Activated CD4-positive, alpha-beta T cell treated with anti-CD3 and anti-CD28 coated beads, Interleukin-2, amount 50 U/mL, for 48 hours (primary cell): Measurements from ENCODE around the gene TST.

Experiments used
- DNase-seq, 2 experiments: peaks; one replicate each; pipeline ENCODE4 v3.0.0-alpha.2; 2020

Gene TST

GRCh38 chr22:37053310-37054055, 34.2 kb upstream of the TST start:
- no peak for DNase-seq

- no peak for DNase-seq
These were observed 33.4 kb upstream of the TST start for GRCh38 chr22:37052386-37053309.

- peak; percentile 79 to 82 for DNase-seq
These were observed 32.4 kb upstream of the TST start, which contains the start of gene KCTD17 for GRCh38 chr22:37051391-37052385. Gene KCTD17 (plus strand): TSS chr22:37051742. CDS start chr22:37051761, 19 bp downstream.

DNA sequence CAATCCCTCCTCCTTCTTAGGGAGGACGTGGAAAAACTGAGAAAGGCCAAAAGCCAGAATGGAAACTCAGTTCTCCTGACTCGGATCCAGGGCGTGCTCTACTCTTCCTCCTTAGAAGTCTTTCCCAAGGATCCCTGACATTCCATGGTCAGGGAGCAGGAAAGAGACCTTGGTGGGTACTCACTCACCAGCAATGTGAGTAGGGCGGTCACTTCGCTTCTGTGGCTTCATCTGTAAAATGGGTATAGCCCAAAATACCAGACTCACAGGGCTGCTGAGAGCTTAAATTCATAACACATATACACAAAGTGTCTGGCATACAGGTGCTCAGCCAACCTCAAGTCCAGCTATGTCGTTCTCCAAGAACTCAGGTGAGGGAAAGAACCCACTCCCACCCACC, 31.7 kb upstream of the TST start:
- DNase-seq = no peak

DNA sequence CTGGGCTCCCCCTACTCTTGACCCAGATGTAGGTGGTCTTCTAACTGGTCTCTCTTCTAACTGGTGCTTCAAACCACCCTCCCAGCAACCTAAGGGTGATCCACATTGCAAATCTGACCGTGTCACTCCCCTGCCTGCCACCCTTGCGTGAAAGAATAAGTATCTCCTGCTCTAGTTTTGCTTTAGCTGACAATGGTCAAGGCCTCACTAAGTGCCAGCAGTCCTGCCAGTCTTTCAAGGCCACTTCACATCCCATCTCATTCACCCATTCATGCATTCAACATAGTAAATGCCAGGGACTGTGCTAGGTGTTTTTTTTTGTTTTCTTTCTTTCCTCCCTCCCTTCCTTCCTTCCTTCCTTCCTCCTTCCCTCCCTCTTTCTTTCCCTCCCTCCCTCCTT, 30.0 kb upstream of the TST start:
- DNase-seq = no peak

DNA sequence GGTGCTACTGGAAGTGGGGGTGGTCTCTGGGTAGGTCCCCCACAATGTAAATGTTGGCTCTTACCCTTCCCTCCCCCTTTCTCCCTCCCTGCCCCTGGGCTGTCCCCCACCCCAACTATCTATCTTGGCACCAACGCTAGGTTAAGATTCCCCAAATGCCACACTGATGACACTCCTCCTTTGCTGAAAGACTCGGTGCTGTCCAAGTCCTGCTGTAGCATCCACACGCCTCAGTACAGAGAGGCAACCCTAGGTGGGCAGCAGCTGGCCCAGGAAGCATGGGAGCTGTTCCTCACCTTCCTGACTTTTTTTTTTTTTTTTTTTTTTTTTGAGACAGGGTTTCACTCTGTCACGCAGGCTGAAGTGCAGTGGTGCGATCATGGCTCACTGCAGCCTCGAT, 28.9 kb upstream of the TST start:
- DNase-seq = no peak

GRCh38 chr22:37047006-37047405, 27.8 kb upstream of the TST start:
- no peak for DNase-seq

DNA sequence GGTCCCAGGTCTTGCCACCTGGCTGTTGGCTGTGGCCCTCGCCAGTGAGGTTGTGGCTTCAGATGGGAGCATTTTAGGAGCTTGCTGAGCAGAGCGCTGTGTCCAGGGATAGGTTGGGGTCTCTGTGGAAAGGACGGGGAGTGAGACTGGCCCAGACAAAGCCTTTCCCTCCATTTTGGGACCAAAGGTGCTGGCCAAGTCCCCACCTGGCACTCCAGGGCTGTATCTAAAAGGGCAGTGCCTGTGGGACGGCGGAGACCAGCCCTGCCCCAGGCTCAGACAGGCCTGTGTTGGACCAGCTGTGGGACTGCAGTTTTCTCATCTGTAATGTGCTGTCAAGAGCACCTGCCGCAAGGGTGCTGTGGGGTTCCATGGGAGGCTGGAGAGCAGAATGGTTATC, 27.3 kb upstream of the TST start:
- DNase-seq = no peak

DNA sequence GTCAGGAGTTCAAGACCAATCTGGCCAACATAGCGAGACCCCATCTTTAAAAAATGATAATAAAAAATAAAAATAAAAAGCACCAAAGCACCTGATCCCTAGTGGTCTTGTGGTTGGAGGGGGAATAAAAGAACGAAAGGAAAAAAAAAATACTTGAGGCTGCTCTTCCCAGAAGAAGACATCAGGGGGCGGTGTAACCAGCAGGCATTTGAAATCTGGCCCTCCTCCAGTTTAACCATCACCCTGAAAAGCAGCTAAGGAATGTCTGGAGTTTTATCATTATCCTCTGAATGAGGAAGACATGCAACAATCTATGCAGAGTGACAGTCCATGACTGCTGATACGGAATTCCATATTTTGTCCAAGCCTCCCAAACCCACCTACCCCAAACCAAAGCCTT, 26.7 kb upstream of the TST start:
- DNase-seq = no peak

- DNase-seq = no peak
These were observed 25.7 kb upstream of the TST start for GRCh38 chr22:37044634-37045625.

- DNase-seq = peak; percentile 60 to 68
These were observed 24.7 kb upstream of the TST start for GRCh38 chr22:37043828-37044538.

GRCh38 chr22:37043209-37043827, 24.1 kb upstream of the TST start:
- no peak for DNase-seq

DNA sequence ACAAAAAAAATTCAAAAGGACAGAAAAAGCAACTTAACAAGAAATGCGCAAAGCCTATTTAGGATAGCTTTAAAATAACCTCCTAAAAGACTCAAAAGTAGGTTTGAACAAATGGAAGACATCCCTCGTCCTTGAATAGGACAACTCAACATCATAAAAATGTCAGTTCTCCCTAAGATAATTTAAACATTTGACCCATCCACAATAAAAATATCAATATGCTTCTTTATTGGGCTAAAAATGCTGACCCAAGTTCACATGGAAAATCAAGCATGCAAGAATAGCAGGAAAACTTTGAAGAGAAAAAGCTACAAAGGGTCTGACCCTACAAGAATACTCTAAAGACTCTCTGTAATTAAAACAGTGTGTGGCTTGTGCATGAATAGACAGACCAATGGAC, 20.2 kb upstream of the TST start:
- DNase-seq = no peak

DNA sequence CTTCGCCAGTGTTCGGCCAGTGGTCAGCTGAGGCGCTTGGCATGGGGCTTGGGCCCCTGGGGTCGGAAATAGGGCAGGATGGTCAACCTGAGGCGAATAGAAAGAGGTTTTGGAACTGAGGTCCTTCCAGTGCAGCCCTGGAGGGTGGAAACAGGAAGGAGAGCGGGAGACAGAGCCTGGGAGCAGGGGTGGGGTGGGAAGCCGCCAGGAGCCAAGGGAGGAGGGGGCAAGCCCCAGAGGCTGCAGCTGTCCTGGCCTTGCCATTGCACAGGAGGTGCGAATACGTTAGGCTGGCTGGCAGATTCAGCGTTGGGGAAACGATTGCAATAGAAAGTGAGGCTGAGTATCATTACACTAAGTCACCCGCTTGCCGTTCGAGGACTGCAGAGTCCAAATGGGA, 18.4 kb upstream of the TST start:
- DNase-seq = no peak

DNA sequence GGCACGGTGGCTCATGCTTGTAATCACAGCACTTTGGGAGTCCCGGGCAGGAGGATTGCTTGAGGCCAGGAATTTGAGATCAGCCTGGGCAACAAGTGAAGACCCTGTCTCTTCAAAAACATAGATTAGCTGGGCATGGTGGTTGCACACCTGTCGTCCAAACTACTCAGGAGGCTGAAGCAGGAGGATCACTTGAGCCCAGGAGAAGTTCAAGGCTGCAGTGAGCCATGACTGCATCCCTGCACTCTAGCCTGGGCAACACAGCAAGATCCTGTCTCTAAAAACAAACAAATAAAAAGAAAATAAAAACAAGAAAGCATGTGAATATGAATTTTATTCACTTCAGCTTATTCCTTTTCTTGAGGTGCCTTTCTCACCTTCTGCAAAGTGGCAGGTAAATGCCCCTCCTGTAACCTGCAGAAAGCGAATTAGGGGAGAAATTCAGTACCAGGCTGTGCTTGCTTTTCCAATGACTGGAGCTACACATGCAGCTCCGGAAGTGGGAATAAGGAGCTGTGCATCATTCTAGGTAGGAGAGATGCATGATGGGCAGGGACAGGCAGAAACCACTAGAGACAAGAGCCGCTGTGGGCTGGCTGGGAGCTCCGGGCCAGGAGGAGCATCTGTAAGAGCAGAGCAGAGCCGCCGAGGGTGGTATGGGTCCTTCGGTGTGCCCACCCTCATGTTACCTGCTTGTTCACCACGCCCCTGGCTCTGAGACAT, 17.6 kb upstream of the TST start:
- no peak for DNase-seq

DNA sequence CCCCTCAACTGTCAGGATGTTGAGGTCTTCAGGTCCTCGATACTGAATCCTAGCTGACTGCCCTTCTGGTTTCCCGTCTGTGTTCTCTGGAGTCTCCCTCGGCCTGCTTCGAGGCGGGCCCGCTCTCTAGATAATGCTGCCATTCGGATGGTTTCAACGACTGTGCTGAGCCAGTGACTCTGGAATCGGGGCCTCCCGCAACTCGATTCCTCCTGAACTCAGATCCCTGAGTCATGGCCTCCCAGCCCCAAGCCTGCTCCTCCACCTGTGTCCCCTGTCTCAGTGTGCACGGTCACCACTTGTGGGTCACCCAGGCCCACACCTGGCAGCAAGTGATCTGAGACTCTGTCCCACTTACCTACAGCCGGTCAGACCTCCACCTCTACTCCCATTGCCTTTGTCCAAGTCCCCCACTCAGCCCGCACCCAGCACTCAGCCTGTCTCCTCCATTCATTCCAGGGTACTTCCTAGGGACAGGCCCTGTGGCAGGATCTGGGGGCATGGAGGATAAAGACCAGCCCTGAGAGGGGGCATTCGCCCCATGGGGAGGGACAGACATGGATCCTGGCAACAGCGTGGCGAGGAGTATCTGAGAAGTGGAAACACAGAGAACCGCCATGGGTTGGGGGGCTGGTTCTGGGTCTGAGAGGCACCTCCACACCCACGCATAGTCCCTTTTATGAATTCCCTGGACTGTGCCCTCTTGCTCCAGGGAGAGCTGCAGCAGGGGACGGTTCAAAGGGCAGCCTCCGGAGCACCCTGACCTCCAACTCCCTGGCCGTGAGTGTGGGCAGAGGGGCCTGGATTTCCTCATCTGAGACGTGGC, 14.6 kb upstream of the TST start:
- DNase-seq = no peak

DNA sequence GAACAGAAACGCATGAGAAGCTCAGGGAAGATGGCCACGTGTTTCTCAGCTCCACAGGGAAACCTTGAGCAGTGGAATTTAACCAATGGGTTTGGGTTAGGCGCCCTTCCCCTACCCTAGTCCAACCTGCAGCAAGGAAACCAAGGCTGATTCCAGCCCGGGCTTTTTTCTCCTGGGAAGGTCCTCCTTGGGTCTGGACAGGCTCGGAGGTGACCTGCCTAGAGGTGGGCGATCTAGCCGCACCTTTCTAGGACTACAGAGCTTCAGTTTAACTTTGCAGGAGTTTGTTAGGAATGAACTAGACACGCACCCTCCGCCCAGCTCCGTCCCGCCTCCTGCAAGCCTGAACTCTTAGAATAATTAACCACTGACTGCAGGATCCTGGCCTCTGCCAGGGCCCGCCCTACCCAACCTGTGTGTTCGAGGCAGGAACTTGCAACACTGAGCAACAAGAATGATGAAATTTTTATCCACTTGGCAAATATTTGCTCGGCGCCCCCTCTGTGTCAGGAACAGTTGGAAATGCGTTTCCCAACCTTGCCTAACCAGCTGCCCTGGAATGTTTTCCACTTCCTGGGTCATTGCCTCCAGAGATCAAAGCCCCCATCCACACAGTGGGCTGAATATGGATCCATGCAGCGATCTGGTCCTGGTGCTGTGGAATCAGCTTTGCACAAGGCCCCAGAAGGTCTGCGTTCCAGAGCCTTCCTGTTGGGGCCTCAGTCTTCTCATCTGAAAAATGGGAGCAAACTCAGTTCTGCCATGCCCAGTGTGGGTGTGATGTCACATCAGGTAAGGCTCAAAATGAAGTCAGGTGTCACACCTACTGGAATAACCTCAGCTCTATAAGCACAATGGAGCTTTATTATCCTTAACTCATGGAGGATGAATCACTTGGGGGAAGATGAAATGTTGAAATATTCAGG, 13.6 kb upstream of the TST start:
- no peak for DNase-seq

GRCh38 chr22:37032134-37032534, 12.9 kb upstream of the TST start:
- no peak for DNase-seq
